AG09309 (cell line): Measurements from ENCODE around the gene NELFA.

Experiments
- DNase-seq: peaks from one replicate; pipeline ENCODE4 v3.0.0-alpha.2; 2010; ENCODE audit warnings: low read depth
- H3K4me3 ChIP-seq: 2 replicates; pipeline ENCODE4 v1.5.1; 2011; ENCODE audit warnings: mild to moderate bottlenecking, low read depth, low read length, moderate library complexity; ENCODE audit not compliant: control insufficient read depth
- CTCF ChIP-seq: IDR thresholded peaks from 2 replicates; pipeline ENCODE4 v1.5.1; 2011; ENCODE audit warnings: mild to moderate bottlenecking, low read depth, low read length, inconsistent platforms; ENCODE audit not compliant: insufficient read depth, control insufficient read depth; ENCODE audit errors: missing control alignments

Gene NELFA

GRCh38 chr4:1972414-1972813, 36.4 kb downstream of the NELFA start:
- DNase-seq, result no peak
- TF ChIP-seq CTCF, result no peak
- H3K4me3 ChIP-seq, result no peak overlapping the region

- no peak for DNase-seq
- TF ChIP-seq CTCF, result no peak
- H3K4me3 ChIP-seq, result no peak overlapping the region
Observed at GRCh38 chr4:1971456-1972200, 37.1 kb downstream of the NELFA start.

- DNase-seq, result no peak
Observed at GRCh38 chr4:1970926-1971325, 37.8 kb downstream of the NELFA start.

GRCh38 chr4:1969928-1970723, 38.6 kb downstream of the NELFA start:
- TF ChIP-seq CTCF, result no peak
- no peak overlapping the region for H3K4me3 ChIP-seq
- no peak for DNase-seq

More at GRCh38 chr4:1970926-1971325, 37.8 kb downstream of the NELFA start:
- no peak for TF ChIP-seq CTCF
- no peak overlapping the region for H3K4me3 ChIP-seq

GRCh38 chr4:1968686-1969295, 40.0 kb downstream of the NELFA start:
- no peak for DNase-seq
- no peak overlapping the region for H3K4me3 ChIP-seq
- TF ChIP-seq CTCF, result no peak

- no peak for TF ChIP-seq CTCF
- H3K4me3 ChIP-seq, result no peak overlapping the region
- DNase-seq, result no peak
Observed at GRCh38 chr4:1967512-1968149, 41.1 kb downstream of the NELFA start.
